Measurements from ENCODE around the gene ZRANB3. TPM values are rescaled to one million over a fixed set of nuclear protein-coding genes. Genes with fewer than 3 reads are reported as not detected.

ZRANB3 gene
- total RNA-seq, 1 experiment from 2014 or later = 15.9 TPM

DNA sequence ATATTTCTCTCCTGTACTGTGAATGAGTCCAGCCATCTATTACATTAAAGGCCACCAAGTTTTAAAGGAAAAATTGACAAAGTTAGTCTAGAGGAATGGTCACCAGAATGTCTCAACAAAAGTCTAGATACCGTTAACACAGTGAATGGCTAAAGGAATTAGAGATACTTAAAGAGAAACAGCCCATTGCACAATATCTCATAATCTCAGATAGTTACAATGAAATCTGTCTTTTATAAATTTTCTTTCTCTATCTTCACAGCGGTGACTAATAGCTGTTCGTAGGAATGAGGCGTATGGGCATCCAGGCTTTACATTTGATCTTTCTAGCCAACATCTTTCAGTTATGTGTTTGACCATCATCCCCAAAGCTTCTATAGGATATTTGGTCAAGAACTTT lies 30.9 kb upstream of the ZRANB3 start:
- no peak for DNase-seq (ENCODE audit: low spot score)
- no peaks in the 10 kb centered on the region for H3K9me3 Mint-ChIP-seq
- H3K27me3 Mint-ChIP-seq (ENCODE audit: low read depth) = no peaks in the 10 kb centered on the region
- CTCF ChIA-PET = interaction anchor here (1.3 kb wide), 1 partner anchor 236 kb away, joined by 3 read pairs; no protein-coding TSS in a partner anchor
- POLR2A ChIA-PET = interaction anchor here (0.6 kb wide), 1 partner anchor 18 kb away, joined by 4 read pairs; no protein-coding TSS in a partner anchor
- no peak overlapping the region for H3K4me3 Mint-ChIP-seq
- TF ChIP-seq ZNF121 (CRISPR knock-in tag; IDR thresholded peaks at IDR 0.05) (no peak), IRF2 (CRISPR knock-in tag; IDR thresholded peaks at IDR 0.05; ENCODE audit: borderline replicate concordance, low read depth) (no peak)
- TF ChIP-seq, protein P1, sequence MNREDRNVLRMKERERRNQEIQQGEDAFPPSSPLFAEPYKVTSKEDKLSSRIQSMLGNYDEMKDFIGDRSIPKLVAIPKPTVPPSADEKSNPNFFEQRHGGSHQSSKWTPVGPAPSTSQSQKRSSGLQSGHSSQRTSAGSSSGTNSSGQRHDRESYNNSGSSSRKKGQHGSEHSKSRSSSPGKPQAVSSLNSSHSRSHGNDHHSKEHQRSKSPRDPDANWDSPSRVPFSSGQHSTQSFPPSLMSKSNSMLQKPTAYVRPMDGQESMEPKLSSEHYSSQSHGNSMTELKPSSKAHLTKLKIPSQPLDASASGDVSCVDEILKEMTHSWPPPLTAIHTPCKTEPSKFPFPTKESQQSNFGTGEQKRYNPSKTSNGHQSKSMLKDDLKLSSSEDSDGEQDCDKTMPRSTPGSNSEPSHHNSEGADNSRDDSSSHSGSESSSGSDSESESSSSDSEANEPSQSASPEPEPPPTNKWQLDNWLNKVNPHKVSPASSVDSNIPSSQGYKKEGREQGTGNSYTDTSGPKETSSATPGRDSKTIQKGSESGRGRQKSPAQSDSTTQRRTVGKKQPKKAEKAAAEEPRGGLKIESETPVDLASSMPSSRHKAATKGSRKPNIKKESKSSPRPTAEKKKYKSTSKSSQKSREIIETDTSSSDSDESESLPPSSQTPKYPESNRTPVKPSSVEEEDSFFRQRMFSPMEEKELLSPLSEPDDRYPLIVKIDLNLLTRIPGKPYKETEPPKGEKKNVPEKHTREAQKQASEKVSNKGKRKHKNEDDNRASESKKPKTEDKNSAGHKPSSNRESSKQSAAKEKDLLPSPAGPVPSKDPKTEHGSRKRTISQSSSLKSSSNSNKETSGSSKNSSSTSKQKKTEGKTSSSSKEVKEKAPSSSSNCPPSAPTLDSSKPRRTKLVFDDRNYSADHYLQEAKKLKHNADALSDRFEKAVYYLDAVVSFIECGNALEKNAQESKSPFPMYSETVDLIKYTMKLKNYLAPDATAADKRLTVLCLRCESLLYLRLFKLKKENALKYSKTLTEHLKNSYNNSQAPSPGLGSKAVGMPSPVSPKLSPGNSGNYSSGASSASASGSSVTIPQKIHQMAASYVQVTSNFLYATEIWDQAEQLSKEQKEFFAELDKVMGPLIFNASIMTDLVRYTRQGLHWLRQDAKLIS (CRISPR knock-in tag; IDR thresholded peaks at IDR 0.05; ENCODE audit: borderline replicate concordance) = no peak
- no peak for ATAC-seq
- no peaks in the 10 kb centered on the region for H3K36me3 Mint-ChIP-seq
- peaks cover 19% of the 10 kb centered on the region for H3K4me1 Mint-ChIP-seq
- no peak overlapping the region for H3K27ac Mint-ChIP-seq

DNA sequence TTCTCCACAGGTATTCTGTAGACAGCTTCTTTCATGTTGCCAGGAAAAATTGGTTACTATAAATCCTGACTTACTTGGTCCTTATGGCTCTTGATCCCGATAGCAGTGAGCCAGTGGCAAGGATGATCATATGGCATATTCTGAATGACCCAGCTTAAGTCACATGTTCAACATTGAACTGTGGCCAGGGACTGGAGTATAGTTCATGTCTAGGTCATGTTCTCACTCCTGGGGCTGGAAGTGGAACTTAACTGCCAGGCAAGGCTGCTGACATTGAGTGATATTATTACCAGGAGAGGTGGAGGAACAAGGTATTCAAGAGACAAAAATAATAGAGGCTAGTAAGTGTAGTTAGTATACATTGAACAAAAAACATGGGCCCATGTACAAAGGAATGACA lies 26.5 kb upstream of the ZRANB3 start:
- H3K27ac Mint-ChIP-seq = no peak overlapping the region
- H3K4me1 Mint-ChIP-seq = peaks cover 13% of the 10 kb centered on the region
- H3K27me3 Mint-ChIP-seq (ENCODE audit: low read depth) = no peaks in the 10 kb centered on the region
- H3K36me3 Mint-ChIP-seq = 0 out of 2 replicates have a peak, but pooled peaks cover 2% of the 10 kb centered on the region
- POLR2A ChIA-PET = no interaction called here
- H3K9me3 Mint-ChIP-seq = no peaks in the 10 kb centered on the region
- H3K4me3 Mint-ChIP-seq = no peak overlapping the region
- TF ChIP-seq ZNF671 (CRISPR knock-in tag; IDR thresholded peaks at IDR 0.05) (no peak), ZNF232 (CRISPR knock-in tag; IDR thresholded peaks at IDR 0.05) (no peak), SMAD3 (CRISPR knock-in tag; IDR thresholded peaks at IDR 0.05; ENCODE audit: borderline replicate concordance) (no peak), CREB1 (CRISPR knock-in tag; IDR thresholded peaks at IDR 0.05) (no peak), EMX1 (CRISPR knock-in tag; IDR thresholded peaks at IDR 0.05) (no peak), ZNF416 (CRISPR knock-in tag; IDR thresholded peaks at IDR 0.05) (no peak), ELF4 (CRISPR knock-in tag; IDR thresholded peaks at IDR 0.05; ENCODE audit: low read depth) (no peak)
- TF ChIP-seq, protein P2, sequence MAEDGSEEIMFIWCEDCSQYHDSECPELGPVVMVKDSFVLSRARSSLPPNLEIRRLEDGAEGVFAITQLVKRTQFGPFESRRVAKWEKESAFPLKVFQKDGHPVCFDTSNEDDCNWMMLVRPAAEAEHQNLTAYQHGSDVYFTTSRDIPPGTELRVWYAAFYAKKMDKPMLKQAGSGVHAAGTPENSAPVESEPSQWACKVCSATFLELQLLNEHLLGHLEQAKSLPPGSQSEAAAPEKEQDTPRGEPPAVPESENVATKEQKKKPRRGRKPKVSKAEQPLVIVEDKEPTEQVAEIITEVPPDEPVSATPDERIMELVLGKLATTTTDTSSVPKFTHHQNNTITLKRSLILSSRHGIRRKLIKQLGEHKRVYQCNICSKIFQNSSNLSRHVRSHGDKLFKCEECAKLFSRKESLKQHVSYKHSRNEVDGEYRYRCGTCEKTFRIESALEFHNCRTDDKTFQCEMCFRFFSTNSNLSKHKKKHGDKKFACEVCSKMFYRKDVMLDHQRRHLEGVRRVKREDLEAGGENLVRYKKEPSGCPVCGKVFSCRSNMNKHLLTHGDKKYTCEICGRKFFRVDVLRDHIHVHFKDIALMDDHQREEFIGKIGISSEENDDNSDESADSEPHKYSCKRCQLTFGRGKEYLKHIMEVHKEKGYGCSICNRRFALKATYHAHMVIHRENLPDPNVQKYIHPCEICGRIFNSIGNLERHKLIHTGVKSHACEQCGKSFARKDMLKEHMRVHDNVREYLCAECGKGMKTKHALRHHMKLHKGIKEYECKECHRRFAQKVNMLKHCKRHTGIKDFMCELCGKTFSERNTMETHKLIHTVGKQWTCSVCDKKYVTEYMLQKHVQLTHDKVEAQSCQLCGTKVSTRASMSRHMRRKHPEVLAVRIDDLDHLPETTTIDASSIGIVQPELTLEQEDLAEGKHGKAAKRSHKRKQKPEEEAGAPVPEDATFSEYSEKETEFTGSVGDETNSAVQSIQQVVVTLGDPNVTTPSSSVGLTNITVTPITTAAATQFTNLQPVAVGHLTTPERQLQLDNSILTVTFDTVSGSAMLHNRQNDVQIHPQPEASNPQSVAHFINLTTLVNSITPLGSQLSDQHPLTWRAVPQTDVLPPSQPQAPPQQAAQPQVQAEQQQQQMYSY (CRISPR knock-in tag; IDR thresholded peaks at IDR 0.05) = no peak
- TF ChIP-seq, protein P3, sequence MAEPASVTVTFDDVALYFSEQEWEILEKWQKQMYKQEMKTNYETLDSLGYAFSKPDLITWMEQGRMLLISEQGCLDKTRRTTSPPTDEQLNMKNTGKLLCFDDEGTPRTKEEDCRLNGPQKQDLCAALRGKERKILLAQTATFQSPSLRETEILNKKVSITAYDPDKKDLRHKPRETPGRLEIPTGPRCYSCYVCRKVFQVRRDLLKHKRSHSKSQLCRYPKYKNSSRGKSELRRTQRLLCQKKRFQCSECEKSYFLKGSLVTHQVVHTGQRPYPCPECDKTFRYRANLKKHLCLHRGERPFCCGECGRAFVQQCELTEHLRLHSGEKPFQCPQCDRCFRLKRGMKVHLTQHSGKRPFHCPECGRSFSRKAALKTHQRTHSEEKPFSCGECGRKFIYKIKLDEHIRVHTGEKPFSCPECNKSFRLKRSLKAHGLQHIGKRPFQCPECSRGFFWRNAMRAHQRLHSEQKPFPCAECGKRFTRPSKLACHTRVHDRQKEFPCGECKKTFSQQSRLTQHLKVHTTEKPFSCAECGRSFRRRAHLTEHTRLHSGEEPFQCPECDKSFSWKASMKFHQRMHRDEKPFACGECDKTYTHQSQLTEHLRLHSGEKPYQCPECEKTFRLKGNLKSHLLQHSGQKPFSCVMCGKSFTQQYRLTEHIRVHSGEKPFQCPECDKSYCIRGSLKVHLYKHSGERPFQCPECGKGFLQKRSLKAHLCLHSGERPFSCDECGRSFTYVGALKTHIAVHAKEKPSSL (CRISPR knock-in tag; conservative IDR thresholded peaks at IDR 0.05) = no peak
- TF ChIP-seq, protein P4, sequence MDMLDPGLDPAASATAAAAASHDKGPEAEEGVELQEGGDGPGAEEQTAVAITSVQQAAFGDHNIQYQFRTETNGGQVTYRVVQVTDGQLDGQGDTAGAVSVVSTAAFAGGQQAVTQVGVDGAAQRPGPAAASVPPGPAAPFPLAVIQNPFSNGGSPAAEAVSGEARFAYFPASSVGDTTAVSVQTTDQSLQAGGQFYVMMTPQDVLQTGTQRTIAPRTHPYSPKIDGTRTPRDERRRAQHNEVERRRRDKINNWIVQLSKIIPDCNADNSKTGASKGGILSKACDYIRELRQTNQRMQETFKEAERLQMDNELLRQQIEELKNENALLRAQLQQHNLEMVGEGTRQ (CRISPR knock-in tag; IDR thresholded peaks at IDR 0.05) = no peak
- ATAC-seq = no peak
- CTCF ChIA-PET = interaction anchor here (1.2 kb wide), 1 partner anchor 152 kb away, joined by 3 read pairs; no protein-coding TSS in a partner anchor
- DNase-seq (ENCODE audit: low spot score) = no peak
